GM12878 (cell line): Measurements from ENCODE around the gene MRTFA.

Experiments used
- BCLAF1 ChIP-seq: fragments of 450-650 bp; IDR thresholded peaks from 2 replicates; pipeline ENCODE4 v1.6.1; 2017; ENCODE audit warnings: antibody characterized with exemption, mild to moderate bottlenecking, moderate library complexity
- ZBTB4 ChIP-seq: fragments of 450-650 bp; formaldehyde crosslinking; IDR thresholded peaks from 2 replicates; pipeline ENCODE4 v1.4.0; 2022; ENCODE audit warnings: mild to moderate bottlenecking, moderate library complexity

GRCh38 chr22:40567626-40568328 is 68.7 kb downstream of the MRTFA start:
- TF ChIP-seq ZBTB4 (CRISPR knock-in tag) (no peak), BCLAF1 (no peak)
